Stimulated activated CD8-positive, alpha-beta memory T cell treated with anti-CD3 and anti-CD28 coated beads, Interleukin-12 subunit alpha, Interleukin-12 subunit beta, amount 100 ng/mL, for 4 hours (primary cell): Measurements from ENCODE around the gene STRN.
"Not testable (repeated sequence)": the region's sequence is repeated elsewhere in the genome, so short reads cannot be mapped to it uniquely, and the experiment has no call there.

ENCODE experiments used
- DNase-seq: peaks from one replicate; pipeline ENCODE4 v3.0.0-alpha.2; 2020; ENCODE audit warnings: low read depth

Gene STRN

DNA sequence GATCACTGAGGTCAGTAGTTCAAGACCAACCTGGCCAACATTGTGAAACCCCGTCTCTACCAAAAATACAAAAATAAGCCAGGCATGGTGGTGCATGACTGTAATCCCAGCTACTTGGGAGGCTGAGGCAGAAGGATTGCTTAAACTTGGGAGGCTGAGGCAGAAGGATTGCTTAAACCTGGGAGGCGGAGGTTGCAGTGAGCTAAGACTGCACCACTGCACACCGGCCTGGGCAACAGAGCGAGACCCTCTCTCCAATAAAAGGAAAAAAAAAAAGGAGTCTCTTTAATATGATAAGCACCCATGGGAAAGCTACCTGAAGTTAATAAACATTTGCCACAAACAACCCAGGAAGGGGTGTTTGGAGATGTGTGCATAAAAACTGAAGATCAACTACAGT is 2.6 kb downstream of the STRN start:
- DNase-seq = no peak

DNA sequence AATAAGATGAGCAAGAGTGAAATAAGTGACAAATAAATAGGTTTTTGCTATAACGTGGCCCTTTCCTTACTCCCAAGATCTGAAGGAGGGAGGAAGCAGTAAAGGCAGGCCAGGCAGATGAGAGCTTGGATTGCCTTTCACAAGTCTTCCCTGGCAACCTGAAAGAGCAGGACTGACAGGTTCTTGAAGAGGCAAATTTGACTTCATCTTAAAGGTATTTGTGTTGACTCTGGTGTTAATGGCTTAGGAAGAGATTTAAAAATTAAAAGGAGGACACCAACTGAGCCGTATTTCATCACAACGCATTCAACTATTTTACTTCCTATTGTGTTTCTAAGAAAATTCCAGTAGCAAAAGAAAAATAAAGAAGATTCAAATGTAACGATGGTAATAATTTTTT is 3.2 kb downstream of the STRN start:
- DNase-seq = no peak

DNA sequence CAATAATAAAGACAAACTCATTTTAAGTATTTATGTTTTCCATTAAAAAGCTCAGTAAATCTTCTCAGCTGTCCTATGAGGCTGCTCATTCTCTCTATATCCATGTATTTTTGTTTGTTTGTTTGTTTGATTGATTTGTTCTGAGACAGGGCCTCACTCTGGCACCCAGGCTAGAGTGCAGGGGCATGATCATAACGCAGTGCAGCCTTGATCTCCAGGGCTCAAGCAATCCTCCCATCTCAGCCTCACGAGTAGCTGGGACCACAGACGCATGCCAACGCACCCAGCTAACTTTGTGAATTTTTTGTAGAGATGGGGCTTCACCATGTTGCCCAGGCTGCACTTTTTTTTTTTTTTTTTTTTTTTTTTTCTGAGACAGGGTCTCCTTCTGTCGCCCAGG is 5.6 kb downstream of the STRN start:
- no peak for DNase-seq

DNA sequence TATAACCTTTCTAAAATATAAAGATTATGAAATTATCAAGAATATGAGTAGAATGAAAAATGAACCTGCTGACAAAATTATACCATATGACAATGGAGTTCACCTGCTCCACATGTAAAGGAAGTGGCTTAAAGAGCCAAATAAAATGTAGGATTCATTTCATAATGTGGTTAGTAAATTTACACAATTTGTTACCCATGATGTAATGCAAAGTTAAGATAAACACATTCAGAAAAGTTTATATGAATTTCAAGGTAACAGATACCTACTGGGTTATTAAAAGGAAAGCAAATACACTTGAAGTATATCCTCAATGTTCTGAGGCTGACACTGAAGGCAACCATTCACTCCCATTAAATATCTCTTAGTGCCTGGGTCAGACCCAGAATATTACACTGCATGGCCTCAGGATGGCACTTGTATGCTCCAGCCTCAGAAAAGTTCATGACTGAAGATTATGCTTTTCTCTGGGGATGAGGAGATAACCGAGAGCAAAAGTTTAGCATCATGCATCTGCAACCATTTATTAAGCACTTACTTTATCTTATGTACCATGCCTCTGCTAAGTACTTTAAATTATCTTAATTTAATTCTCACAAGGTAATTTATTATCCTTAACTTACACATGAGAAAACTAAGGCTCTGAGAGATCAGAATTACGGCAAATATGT is 6.2 kb downstream of the STRN start:
- DNase-seq = no peak

DNA sequence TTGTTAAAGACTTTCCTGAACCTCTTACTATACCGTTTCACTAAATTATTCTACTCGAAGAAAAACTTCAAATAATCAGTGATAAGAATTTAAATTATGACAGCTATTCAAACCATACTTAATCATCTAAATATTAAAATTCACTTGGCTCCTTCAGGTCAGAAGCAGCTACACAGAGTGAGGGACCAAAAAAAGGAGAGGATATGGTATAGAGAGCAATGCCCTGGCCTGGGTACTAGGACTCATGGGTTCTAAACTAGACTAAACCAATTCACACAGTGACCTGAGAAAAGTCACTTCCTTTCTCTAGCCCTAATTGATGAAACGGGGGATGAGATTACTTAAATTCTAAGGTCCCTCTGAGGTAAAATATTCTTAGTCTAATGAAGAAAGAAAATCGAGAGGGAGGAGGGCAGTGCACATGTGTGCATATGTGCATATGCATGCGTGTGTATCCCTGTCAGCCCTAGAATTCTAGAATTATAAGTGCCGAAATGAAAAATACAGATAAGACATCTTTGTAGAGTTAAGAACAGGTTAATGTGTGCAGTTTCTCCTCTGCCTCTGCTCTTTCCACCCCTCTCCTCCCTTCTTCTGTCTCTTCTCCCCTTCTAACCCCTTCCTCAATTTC is 11.2 kb downstream of the STRN start:
- DNase-seq = no peak

DNA sequence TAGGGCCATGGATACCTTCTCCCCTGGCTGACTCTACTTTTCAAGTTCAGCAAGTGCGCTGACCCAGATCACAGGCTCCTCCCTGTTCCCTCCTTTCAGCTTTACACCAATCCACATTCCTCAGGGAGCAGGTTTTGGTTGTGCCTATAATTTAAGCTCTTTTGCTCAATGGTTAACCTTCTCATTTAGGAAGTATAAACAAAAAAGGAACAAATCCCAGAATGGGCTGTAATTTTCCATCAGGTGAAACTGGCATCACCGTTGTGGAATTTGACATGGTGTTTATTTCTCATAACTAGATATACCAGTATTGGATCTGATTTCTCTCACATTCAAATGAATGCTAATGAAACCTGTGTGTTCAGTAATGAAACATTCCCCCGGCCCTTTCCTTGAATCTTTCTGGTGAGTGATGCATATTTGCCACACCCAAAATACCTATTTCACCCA is 13.6 kb downstream of the STRN start:
- DNase-seq = no peak

DNA sequence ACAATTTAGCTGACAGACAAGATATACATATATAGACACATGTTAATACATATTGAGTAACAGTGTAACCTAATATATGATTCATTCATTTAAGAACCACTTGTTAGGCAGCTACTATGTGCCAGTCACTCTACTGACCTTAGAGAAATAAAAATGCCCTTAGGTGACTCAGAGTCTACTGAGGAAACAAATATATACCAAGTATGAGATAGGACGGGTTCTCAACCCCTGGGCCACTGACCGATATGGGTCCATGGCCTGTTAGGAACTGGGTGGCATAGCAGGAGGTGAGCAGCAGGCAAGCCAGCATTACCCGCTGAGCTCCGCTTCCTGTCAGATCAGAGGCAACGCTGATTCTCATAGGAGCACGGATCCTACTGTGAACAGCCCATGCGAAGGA is 14.8 kb downstream of the STRN start:
- DNase-seq = no peak

DNA sequence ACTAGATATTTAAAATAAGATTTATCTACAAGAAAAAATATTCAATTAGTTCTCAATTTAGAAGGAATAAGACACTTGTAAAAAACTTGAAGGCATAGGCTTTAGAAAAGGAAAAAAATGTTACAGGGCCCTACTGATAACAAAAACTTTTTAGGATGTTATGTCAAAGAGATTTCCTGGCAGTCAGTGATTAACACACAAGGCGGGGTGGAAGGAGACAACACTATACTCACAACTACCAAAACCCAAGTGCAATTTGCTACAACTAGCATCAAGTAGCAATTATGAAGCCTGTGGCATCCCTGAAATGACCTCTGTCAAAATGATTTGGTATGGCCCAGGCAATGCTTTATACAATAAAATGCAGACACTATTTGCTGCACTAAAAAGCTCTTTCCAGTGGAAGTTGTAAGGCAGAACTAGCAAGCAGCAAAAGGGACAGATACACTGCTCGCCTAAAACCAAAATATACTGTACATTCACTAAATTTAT is 15.3 kb downstream of the STRN start:
- no peak for DNase-seq

DNA sequence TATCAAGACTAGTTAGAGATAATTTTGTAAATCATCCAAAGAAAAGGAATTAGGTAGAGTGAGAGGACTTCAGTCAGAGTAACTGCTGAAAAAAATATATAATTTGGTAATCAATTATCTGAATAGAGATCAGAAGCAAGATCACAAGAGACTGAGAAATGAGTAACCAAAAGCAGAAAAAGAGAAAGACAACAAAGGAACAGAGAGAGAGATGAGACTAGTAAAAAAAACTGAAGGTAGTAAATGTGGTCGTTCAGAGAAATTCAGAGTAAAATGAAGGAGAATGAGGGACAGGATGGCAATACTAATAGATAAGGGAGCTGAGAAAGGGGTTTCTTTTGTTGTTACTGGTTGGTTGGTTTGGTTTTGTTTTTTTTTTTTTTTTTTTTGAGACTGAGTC is 16.5 kb downstream of the STRN start:
- DNase-seq = no peak

DNA sequence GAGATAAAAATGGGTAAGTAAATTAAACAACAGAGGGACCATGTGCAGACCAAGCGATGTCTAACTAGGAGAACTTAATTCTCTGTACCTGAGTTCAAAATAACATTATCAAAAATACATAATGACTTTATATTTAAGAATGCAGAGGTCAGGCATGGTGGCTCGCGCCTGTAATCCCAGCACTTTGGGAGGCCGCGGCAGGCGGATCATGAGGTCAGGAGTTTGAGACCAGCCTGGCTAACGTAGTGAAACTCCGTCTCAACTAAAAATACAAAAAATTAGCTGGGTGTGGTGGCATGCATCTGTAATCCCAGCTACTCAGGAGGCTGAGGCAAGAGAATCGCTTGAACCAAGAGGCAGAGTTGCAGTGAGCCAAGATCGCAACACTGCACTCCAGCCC is 21.1 kb downstream of the STRN start:
- DNase-seq = not testable (repeated sequence)

DNA sequence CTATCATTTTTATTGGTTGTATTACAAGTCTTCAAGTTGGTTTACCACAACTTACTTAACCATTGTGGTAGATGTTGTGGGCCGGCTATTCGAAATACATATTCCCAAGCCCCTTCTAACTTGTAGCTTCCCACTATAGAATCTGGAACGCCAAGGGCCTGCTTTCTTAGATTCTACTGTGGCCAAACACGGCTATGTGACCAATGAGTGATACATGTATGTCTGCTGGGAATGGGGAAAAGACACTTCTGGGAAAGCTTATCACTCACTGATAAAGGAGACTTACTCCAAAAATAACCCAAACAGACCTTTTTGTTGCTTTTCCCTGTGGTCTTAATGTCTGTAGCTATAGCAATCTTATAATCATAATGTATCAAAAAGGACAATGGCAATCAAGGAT is 24.5 kb downstream of the STRN start:
- DNase-seq = no peak

DNA sequence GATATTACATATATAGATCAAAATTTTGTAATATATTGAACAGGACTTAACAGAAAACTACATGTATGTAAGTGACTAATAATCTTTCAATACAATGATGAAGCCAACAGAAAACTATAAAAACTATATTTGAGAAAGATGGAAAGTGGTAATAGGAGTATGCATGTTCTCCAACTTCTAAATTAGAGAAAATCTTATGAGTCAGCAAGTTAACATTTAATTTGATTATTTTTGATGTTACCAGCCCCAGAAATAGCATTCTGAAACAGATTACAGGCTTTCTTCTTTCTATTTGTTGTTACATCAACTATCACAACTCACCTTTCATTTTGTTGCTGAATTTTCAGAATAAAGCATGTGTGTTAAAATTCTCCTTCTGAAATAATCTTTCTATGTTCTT is 29.8 kb downstream of the STRN start:
- not testable (repeated sequence) for DNase-seq

DNA sequence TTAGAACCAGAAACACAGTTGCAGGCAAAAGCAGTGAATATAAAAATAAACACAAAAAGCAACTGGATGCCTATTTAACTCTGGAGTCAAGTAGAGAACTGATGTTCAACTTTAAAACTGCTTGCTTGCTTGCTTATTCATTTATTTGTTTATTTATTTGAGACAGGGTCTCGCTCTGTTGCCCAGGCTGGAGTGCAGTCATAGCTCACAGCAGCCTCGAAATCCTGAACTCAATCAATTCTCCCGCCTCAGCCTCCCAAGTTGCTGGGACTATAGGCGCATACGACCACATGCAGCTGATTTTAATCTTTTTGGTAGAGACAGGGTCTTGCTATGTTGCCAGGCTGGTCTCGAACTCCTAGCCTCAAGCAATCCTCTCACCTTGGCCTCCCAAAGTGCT is 34.6 kb downstream of the STRN start:
- DNase-seq = not testable (repeated sequence)

DNA sequence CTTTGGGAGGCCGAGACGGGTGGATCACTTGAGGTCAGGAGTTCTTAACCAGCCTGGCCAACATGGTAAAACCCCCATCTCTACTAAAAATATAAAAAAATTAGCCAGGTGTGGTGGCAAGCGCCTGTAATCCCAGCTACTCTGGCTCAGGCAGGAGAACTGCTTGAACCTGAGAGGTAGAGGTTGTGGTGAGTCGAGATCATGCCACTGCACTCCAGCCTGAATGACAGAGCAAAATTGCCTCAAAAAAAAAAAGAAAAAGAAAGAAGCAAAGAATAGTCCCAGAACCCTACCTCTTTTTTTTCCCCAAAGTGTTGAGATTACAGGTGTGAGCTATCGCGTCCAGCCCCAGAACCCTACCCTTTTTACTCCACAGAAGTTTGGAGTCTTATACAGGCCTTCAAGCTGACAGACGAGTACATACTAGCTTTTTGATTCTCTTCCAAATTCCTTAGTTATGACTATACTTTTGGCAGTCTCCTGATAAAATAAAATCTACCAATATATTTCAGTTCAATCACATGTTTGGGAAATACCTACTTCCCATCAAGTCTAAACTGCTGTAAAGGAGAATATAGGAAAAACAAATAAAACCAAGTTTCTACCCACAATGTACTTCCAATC is 35.4 kb downstream of the STRN start:
- not testable (repeated sequence) for DNase-seq

DNA sequence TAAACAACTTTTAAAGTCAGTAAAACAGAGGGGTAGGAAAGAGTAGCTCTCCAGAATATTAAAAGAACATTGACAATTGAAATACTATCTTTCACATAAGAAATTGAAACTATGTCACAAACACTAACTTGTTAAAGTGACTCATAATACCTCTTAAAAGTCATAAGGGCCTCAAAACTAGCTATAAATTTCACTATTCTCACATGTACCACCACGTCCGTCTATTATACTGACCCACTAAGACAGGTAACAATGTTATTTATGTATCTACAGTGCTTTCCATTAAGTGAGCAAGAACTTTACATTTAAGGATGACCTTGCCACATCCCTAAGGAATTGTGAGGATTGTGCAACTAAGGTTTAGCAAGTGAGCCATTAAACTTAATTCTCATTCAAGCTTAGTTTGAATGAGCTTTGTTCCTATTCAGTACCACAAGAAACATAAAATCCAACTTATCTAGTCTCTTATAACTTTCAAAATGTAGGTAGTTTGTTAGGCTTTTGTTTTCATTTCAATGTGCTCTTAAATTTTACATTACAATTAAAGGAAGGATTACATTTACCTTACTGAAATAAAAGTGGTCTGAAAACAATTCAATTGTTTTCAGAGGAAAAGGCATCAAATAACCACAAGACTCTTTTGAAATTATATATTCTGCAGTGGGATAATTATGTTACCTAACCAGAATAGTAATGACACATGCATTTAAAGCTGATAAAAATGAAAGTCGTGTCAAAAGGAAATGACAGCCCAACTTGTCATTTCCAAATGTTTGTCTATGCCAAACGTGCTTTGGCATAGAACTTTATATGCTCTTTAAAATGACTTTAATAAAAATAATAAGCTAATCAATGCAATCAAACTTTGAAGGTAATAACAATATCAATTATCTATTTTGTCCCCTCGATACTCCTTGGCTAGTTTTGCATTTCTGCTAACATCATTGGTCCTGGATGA is 39.9 kb downstream of the STRN start:
- not testable (repeated sequence) for DNase-seq

DNA sequence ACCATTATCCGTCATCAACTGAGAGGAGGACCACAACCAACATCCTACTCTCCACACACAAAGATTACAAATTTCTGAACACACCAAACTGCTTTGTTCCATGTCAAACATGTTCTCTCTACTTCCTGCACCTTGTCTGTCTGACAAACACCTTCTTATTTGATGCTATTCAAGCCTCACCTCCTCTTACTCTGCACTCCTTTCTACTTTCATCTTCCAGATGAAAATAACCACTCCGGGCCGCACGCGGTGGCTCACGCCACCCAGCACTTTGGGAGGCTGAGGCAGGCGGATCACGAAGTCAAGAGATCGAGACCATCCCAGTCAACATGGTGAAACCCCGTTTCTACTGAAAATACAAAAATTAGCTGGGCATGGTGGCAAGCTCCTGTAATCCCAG is 43.7 kb downstream of the STRN start:
- DNase-seq = not testable (repeated sequence)

DNA sequence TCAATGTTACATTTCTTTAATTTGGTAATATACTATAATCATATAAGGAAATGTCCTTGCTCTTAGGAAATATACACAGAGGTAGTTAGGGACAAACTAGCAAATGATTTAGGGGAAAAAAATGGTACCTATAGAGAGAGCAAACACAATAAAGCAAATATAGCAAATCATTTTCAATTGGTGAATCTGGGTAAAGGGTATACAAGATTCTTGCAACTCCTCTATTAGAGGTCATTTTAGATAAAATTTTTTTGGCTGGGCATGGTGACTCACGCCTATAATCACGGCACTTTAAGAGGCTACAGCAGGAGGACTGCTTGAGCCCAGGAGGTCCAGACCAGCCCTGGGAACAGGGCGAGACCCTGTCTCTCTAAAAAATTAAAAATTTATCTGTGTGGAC is 44.4 kb downstream of the STRN start:
- no peak for DNase-seq

DNA sequence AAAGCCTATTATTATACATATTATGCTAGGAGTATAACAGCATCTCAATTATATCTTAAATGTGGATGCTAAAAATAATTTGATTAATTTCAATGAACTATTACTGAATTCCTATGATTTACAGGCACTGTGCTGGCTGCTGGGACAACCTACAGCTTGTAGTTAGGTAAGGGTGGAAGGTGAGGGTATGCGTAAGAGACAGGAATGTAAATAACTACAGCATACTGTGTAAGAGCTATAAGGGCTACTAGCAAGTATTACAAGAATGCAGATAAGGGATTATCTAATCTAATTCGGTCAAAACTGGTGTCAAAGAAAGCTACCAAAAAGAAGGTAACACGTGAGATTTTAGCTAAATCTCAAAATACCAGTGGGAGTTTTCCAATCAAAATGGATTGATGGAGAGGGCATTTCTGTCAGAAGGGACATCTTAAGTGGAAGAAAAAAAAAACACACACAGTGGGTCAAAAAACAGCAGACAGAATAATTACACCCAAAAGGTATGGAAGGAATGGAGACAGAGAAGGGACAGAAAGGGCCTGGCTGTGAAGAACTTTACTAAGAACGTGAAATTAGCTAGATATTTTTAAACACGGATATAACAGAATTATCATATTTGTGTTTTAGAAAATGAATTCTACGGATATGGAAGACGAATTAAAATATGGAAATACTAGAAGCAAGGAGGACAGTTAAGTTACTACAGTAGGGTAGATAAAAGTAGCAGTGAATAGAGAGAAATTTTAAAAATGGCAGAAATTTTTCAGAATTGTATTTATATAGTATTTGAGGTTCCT is 47.1 kb downstream of the STRN start:
- DNase-seq = no peak

DNA sequence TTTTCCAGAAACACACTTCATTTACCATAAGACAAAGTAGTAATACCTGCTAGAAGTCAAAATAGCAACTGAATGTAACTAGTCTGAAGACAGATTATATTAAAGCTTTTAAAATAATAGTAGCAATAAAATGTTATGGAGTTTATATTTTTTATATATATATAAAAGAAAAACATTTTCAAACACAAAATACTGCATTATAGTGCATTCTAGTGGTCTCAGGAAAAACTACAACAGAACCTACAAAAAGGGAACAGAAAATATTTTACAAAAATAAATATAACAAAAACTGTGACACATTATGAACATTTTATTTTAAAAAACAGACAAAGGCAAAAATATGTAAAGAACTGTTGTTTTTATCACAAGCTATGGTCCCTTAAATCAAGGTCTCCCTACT is 48.0 kb downstream of the STRN start:
- DNase-seq = no peak

DNA sequence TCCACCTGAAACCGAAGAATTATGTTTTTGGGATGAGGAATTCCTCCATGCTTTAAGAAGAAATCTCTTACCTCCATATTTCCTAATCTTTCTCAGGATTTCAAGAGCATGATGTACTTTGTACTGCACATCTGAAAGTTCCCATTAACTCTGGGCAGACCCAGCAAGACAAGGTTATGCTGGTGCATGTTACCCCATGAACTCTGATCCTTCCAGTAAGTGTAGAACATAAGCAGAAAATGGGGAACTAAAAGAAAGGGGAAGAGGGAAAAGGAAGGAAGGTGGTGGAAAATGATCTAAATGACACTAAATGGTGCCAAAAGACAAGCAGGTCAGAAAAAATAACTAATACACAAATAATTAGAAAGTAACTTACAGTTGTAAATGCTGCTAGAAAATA is 50.7 kb downstream of the STRN start:
- no peak for DNase-seq

DNA sequence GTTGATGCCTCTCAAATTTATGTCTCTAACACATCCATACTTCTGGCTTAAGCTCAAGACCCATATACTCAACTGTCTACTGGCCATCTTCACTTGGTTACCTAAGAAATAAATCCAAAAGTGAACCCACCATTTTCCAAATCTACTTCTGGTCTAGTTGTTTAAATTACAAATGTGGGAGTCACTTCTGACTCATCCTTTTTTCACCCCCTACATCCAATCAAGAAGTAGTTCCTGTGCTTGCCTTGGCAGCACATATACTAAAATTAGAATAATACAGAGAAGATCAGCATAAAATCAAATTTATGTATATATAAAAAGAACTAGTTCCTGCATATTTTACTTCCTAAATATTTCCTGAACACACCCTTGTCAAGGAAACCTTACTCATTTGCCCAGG is 53.6 kb downstream of the STRN start:
- no peak for DNase-seq
